Activated CD4-positive, alpha-beta T cell treated with anti-CD3 and anti-CD28 coated beads, Interleukin-2, amount 50 U/mL, for 1 hour (primary cell): Measurements from ENCODE around the gene MTHFD1.

Experiments used
- DNase-seq: peaks from one replicate; pipeline ENCODE4 v3.0.0-alpha.2; 2020

MTHFD1 gene

GRCh38 chr14:64501411-64502171 is 113.4 kb downstream of the MTHFD1 start:
- no peak for DNase-seq

DNA sequence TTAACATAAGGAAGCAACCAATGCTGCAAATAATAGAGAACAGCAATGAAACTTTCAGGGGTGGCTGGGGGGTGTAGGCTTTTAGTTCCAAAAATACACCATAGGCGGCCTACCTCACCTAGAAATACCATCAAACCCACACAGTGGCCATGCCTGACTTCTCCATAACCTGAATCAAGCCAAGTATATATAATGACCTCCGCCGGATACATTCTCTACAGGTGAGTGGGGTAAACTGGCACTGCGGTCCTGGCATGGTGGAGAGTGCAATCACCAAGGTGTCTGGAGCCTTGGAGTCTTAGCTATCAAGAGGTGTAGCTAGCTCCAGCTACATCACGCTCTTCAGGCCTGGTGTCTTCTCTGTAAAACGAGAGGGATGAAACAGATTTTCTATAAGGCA is 114.3 kb downstream of the MTHFD1 start:
- DNase-seq = peak; percentile 14

- peak; percentile 16 for DNase-seq
Observed at GRCh38 chr14:64502887-64503433, 114.8 kb downstream of the MTHFD1 start.

DNA sequence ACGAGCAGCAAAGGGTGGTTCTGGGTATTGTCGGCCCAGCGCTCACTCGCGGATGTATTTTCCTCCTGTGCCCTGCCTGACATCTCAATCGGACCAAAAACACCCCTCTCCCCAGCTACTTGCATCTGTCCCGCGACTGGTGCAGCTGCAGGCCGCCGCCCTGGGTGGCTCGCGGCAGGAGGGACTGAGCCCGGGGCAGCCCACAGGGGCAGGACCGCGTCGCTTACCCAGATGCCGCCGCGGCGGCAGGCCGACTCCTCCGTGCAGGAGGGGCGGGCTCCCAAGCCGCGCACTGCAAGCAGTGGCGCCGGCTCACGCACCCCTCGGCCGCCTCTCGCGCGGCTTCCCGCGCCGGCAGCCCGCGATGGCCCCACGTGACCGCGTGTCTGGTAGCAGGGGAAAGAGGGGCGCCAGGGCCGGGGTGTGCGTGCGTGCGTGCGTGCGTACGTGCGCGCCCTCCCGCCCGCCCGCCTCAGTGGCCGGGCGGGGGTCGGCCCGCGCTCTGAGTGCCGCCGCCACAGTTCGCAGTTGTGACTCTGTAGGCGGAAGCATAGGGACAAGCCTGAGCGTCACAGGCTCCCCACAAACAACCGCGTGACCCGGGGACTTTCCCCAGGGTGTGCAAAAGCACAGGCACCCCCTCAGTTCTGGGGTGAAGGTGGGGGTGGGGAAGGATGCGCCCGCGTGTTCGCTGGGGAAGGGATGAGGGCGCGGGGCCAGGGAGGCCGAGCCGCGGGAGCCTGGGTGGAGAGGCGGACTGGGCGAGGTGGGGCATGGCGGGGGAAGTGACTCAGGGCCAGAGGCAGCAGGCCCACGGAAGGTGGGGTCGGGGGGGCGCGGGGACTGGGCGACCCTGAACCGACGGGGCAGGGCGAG is 115.5 kb downstream of the MTHFD1 start, which contains the start of gene ZBTB25:
TSS of gene ZBTB25 (minus strand) at position 405 of the 876 bp plus-strand sequence. CDS start 13,305 bp downstream, outside the sequence.
- peak; percentile 95 for DNase-seq

DNA sequence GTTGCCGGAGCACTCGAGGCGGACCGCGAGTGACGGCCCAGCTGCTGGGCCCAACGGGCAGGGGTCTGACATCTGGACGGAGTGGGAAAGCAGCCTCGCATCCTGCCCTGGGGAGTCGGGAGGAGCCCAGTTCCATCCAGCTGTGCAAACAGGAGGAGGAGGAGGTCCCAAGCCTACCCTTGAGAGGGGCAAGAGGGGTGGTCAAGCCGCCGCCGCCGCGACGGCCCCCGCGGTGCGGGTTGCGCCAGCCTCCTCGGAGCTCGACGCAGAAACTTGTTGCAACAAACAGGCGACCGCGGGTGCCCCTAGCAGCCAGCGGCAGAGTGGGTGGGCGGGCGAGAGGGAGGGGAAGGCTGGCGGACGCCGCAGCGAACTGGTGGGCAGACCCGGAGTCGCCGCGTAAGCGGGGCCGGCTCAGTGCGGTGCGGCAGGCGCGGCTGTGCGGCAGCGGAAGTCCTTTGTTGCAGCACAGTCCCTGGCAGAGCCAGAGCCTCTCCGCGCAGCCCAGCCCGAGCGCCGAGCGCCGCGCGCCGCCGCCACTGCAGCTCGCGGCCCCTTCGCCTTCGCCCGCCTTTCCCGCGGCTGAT is 116.2 kb downstream of the MTHFD1 start, which contains the start of gene ZBTB1:
TSS of gene ZBTB1 (plus strand) at position 461 of the 587 bp plus-strand sequence. CDS start 16,735 bp downstream, outside the sequence.
- DNase-seq = peak; percentile 76

DNA sequence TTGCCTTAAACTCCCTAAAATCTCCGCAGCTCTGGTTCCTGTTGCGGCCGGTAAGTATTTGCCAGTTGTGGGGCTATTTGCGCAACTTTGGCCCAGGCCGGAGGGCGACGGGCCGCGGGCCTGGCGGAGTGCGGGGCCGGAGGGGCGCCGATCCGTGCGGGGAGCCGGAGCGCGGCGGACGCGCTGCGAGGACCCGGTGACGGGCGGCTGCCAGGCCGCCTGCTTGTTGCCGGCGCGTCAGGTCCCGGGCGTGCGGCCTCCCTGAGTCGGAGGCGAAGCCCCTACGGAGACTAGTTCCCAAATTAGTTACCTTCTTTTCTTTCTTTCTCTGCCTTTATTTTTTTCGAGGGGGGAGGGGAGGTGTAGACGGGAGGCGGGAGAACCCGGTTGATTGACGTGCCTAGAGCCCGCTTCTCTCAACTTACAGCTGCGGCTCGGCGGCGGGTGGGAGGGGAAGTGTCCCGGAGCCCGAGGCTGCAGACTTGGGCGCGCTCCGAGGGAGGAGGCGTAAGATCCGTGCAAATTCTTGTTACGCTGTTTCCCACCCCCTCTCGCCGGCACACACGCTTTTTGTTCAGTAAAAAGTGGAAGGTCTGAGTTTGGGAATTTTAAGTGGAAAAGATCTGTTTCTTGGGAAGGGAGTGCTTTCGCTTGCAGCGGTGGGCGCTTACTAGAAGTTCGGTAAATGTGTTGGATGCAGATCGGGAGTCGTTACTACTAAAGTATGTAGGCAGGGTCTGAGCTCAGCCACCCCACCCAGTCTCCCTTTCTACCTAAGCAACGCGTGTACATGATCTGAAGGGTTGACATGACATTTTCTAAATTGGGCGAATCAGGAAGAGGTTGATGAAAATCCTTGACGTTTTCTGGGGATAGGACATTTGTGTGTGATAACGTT is 117.0 kb downstream of the MTHFD1 start:
- peak; percentile 82 for DNase-seq

DNA sequence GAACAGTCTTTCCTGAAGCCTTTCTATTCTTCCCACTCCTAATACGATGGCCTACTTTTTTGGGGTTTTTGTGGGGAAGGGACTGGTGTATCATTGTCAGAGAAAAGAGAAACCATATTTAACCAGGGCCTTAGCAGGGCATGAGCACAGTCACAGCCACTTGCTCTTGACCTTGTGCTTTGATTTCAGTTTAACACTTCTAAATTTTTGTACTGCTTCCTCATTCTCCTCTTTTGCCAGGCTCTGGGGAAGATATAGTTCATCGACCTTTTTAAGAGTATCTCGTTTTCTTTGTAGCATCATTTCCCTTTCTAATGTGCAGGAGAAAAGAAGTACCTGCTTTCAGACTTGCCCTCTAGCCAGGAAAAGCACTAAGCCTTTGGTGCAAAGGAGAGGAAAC is 118.6 kb downstream of the MTHFD1 start:
- DNase-seq = no peak

- DNase-seq = no peak
Observed at GRCh38 chr14:64507376-64508156, 119.4 kb downstream of the MTHFD1 start.

- no peak for DNase-seq
Observed at GRCh38 chr14:64508215-64508776, 120.1 kb downstream of the MTHFD1 start.

DNA sequence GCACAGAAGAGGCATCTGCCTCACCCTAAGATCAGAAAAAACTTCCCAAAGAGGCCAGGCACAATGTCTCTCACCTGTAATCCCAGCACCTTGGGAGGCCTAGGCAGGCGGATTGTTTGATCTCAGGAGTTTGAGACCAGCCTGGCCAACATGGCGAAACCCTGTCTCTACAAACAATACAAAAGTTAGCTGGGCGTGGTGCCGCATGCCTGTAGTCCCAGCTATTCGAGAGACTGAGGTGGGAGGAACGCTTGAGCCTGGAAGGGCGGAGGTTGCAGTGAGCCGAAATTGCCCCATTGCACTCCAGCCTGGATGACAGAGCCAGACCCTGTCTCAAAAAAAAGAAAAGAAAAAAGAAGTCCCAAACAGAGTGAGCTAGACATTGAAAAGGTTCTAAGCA is 120.9 kb downstream of the MTHFD1 start:
- no peak for DNase-seq
